GM19328 (cell line): ENCODE data around the gene TTLL10.
"Not testable (repeated sequence)": the region's sequence is repeated elsewhere in the genome, so short reads cannot be mapped to it uniquely, and the experiment has no call there.

ENCODE experiments used
- ATAC-seq: cut with Tn5 transposase; IDR thresholded peaks from one replicate; pipeline ENCODE4 v1.9.1; 2021; ENCODE audit warnings: mild to moderate bottlenecking, moderate library complexity; ENCODE audit not compliant: unreplicated experiment

TTLL10 gene

GRCh38 chr1:1170215-1171091 is 3.2 kb upstream of the TTLL10 start:
- ATAC-seq, result no peak

GRCh38 chr1:1171161-1171545 is 2.5 kb upstream of the TTLL10 start:
- no peak for ATAC-seq

- no peak for ATAC-seq
These were observed 1.9 kb upstream of the TTLL10 start for GRCh38 chr1:1171546-1172340.

GRCh38 chr1:1173061-1173792 is 453 bp upstream of the TTLL10 start:
- ATAC-seq, result no peak

- ATAC-seq, result no peak
These were observed 1.8 kb downstream of the TTLL10 start for GRCh38 chr1:1175221-1176062.

- not testable (repeated sequence) for ATAC-seq
These were observed 2.5 kb downstream of the TTLL10 start for GRCh38 chr1:1176063-1176761.

- ATAC-seq, result no peak
These were observed 3.3 kb downstream of the TTLL10 start for GRCh38 chr1:1176931-1177330.

GRCh38 chr1:1177452-1178206 is 3.9 kb downstream of the TTLL10 start:
- no peak for ATAC-seq

- ATAC-seq, result no peak
These were observed 5.2 kb downstream of the TTLL10 start for GRCh38 chr1:1178794-1179331.

GRCh38 chr1:1179346-1179982 is 5.8 kb downstream of the TTLL10 start:
- no peak for ATAC-seq

GRCh38 chr1:1179983-1180861 is 6.5 kb downstream of the TTLL10 start:
- ATAC-seq, result no peak

GRCh38 chr1:1181129-1181937 is 7.7 kb downstream of the TTLL10 start:
- ATAC-seq, result no peak

GRCh38 chr1:1181938-1182410 is 8.3 kb downstream of the TTLL10 start:
- ATAC-seq, result no peak

GRCh38 chr1:1182491-1183220 is 9.0 kb downstream of the TTLL10 start:
- ATAC-seq, result no peak

GRCh38 chr1:1183221-1183747 is 9.6 kb downstream of the TTLL10 start:
- no peak for ATAC-seq
